GM10266 (cell line): ENCODE measurements around the gene PMF1.

Experiments
- DNase-seq: peaks from one replicate; pipeline ENCODE4 v3.0.0; 2012; ENCODE audit errors: extremely low spot score
- TF ChIP-seq, protein P1 (sequence below): IDR thresholded peaks from 2 replicates; pipeline ENCODE4 v1.5.1; 2012; ENCODE audit warnings: mild to moderate bottlenecking, low read depth; ENCODE audit not compliant: control insufficient read depth, insufficient read depth; ENCODE audit errors: missing control alignments

Gene PMF1

GRCh38 chr1:156246781-156247459, 34.1 kb downstream of the PMF1 start:
- no peak for DNase-seq

DNA sequence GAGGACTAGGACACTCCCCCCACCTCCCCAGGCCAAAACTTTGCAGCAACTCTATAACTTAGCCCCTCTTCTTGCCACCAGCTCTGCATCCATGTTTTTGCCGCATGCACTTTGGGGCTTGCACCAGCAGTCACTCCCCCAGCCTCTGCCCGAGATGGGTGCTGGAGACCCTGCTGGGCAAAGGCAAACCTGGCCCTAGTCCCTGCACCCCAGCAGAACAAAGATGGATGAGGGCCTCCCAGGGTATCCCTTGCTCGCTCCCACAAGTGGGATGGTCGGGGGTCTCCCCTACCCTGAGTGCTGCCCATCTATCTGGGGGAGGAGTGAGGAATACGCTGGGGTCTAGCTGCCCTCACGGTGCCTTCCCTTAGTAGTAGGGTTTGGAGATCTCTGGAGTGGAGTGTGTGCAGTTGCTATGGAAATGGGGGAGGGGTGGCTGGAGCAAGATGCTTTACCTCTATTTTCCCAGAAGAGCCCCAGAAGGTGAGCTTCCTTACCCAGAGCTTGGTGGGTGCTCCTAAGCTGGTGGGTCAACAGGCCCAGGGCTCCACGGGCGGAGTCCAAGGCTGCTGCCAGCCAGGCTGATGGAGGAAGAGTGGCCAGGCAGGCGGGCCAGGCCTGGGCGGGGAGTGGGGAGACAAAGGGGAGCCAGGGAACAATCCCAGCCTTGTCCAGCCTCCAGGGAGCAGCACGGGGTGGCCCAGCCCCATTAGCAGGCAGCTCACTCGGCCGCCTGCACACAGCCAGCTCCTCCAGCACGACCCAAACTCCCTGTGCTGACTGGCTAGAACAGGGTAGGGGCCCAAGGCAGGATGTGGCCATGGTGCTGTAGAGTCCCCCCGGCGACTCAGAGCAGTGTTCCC, 34.9 kb downstream of the PMF1 start, which contains the start of gene PAQR6:
Gene PAQR6 (minus strand): TSS at position 597 of the 863 bp plus-strand sequence. CDS start 1,325 bp downstream, outside the sequence.
- TF ChIP-seq, protein P1, sequence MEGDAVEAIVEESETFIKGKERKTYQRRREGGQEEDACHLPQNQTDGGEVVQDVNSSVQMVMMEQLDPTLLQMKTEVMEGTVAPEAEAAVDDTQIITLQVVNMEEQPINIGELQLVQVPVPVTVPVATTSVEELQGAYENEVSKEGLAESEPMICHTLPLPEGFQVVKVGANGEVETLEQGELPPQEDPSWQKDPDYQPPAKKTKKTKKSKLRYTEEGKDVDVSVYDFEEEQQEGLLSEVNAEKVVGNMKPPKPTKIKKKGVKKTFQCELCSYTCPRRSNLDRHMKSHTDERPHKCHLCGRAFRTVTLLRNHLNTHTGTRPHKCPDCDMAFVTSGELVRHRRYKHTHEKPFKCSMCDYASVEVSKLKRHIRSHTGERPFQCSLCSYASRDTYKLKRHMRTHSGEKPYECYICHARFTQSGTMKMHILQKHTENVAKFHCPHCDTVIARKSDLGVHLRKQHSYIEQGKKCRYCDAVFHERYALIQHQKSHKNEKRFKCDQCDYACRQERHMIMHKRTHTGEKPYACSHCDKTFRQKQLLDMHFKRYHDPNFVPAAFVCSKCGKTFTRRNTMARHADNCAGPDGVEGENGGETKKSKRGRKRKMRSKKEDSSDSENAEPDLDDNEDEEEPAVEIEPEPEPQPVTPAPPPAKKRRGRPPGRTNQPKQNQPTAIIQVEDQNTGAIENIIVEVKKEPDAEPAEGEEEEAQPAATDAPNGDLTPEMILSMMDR = no peak
- no peak for DNase-seq

More at GRCh38 chr1:156246781-156247459, 34.1 kb downstream of the PMF1 start:
- TF ChIP-seq, protein P1 = no peak

DNA sequence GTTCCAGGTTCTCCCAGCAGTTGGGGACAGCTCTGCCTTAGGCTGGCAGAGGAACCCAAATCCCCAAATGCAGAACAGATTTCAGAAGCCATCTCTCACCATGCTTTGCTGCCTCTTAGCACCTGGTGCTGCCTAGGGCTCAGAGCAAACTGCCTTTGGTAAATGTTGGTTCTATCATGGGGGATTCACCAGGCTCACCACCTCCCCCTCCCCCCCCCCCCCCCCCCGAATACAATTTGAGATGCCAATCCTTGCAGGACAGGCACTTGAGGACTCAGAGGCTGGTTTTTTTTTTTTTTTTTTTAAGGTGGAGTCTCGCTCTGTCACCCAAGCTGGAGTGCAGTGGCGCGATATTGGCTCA, 35.5 kb downstream of the PMF1 start:
- TF ChIP-seq, protein P1 = no peak

DNA sequence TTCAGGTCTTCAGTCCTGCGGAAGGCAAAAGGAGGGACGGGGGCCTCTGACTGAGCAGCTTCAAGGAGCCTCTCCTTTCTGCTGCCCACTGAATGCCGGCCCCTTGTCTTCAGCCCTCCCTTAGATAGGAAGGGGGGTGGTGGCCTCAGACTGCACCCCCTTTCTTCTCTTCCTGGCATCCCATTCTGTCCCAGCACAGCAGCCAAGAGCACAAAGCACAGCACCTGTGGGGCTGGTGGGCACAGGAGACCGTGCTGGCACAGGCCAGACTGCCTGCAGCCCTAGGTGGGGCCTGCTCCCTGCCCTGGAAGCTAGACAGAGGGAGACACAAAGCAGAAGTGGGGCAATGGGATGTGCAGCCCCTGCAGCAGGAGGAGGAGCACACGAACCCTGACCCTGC, 36.8 kb downstream of the PMF1 start:
- DNase-seq = no peak

More for the DNA sequence above, 35.5 kb downstream of the PMF1 start:
- DNase-seq = no peak

GRCh38 chr1:156251527-156251926, 38.7 kb downstream of the PMF1 start:
- TF ChIP-seq, protein P1 = no peak
- no peak for DNase-seq

More for the DNA sequence above, 36.8 kb downstream of the PMF1 start:
- TF ChIP-seq, protein P1 = no peak

DNA sequence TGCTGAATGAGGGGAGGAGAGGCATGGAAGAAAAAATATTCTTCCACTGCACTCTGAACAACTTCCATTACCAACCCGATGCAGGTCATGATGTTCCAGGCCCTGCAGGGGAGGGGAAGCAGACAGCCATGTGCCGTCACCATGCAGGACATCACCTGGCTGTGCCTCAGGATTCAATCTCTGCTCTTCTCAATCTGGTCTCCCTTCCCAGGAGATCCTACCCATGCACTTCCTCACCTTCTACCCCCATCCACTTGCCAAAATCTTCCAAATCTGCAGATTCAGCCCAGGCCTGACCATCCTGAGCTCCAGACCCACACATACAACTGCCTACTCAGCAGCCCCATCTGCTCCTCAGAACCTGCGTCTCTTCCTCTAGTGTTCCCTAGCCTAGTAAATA, 40.8 kb downstream of the PMF1 start:
- TF ChIP-seq, protein P1 = no peak
- DNase-seq = no peak
